HepG2 (cell line): Measurements from ENCODE around the gene XRCC1. TPM values are rescaled to one million over a fixed set of nuclear protein-coding genes. Genes with fewer than 3 reads are reported as not detected.

Source experiments
- GATAD1 ChIP-seq: IDR thresholded peaks from 2 replicates; pipeline ENCODE4 v1.6.1; 2016; ENCODE audit warnings: missing genetic modification reagents, missing compliant biosample characterization
- HBP1 ChIP-seq: IDR thresholded peaks from 2 replicates; pipeline ENCODE4 v1.6.1; 2016; ENCODE audit warnings: low read depth, control low read depth
- IKZF5 ChIP-seq: IDR thresholded peaks from 2 replicates; pipeline ENCODE4 v1.6.1; 2018; ENCODE audit warnings: missing genetic modification reagents, mild to moderate bottlenecking, missing compliant biosample characterization
- THAP8 ChIP-seq: sonication (generic); formaldehyde crosslinking; IDR thresholded peaks from 2 replicates; pipeline ENCODE4 v1.5.1; 2020; ENCODE audit warnings: missing genetic modification reagents, mild to moderate bottlenecking, borderline replicate concordance
- ZBED4 ChIP-seq: sonication (generic); formaldehyde crosslinking; IDR thresholded peaks from 2 replicates; pipeline ENCODE4 v1.4.0; 2020; ENCODE audit warnings: missing genetic modification reagents, borderline replicate concordance
- ZBTB21 ChIP-seq: sonication (generic); formaldehyde crosslinking; IDR thresholded peaks from 2 replicates; pipeline ENCODE4 v1.4.0; 2020; ENCODE audit warnings: missing genetic modification reagents
- ZBTB46 ChIP-seq: sonication (generic); formaldehyde crosslinking; IDR thresholded peaks from 2 replicates; pipeline ENCODE4 v1.4.0; 2020; ENCODE audit warnings: mild to moderate bottlenecking, missing genetic modification reagents, borderline replicate concordance
- ZEB1 ChIP-seq: IDR thresholded peaks from 2 replicates; pipeline ENCODE4 v1.6.1; 2012; ENCODE audit warnings: mild to moderate bottlenecking, low read depth, inconsistent platforms; ENCODE audit not compliant: insufficient replicate concordance
- ZNF234 ChIP-seq: sonication (generic); formaldehyde crosslinking; conservative IDR thresholded peaks from 2 replicates; pipeline ENCODE4 v1.5.1; 2020; ENCODE audit warnings: mild to moderate bottlenecking, missing genetic modification reagents
- ZNF275 ChIP-seq: sonication (generic); formaldehyde crosslinking; IDR thresholded peaks from 2 replicates; pipeline ENCODE4 v1.8.0; 2022; ENCODE audit warnings: missing genetic modification reagents, mild to moderate bottlenecking, inconsistent platforms, borderline replicate concordance
- ZNF558 ChIP-seq: sonication (generic); formaldehyde crosslinking; IDR thresholded peaks from 2 replicates; pipeline ENCODE4 v1.9.0; 2022; ENCODE audit warnings: mild to moderate bottlenecking, missing genetic modification reagents, borderline replicate concordance
- ZNF777 ChIP-seq: sonication (generic); formaldehyde crosslinking; IDR thresholded peaks from 2 replicates; pipeline ENCODE4 v1.4.0; 2020; ENCODE audit warnings: missing genetic modification reagents
- polyA plus RNA-seq, 8 experiments: library from polyadenylated mRNA; depleted of rRNA in 3 of 8; stranded (reverse) in 7 of 8; unstranded in 1 of 8; fragments of >200 nt; fragmentation: Illumina TruSeq in 4 of 8; extraction: Trizol in 4 of 8; gene quantifications; 2 replicates each; pipeline versions ENCODE4 v1.2.1 to v1.2.3, GENCODE V29; 2011 to 2016; ENCODE audit warnings: low read depth in 4 of 8, missing spikeins in 1 of 8, mixed read lengths in 1 of 8; ENCODE audit not compliant: insufficient read depth in 1 of 8
- total RNA-seq, 5 experiments: library from RNA; depleted of rRNA; stranded (reverse); fragments of >200 nt; fragmentation: Illumina TruSeq; extraction: Trizol; gene quantifications; 2 replicates each; pipeline ENCODE4 v1.2.3, GENCODE V29; 2016; ENCODE audit warnings: low read depth in 1 of 5
- TF ChIP-seq, protein P1 (sequence below): sonication (generic); formaldehyde crosslinking; IDR thresholded peaks from 2 replicates; pipeline ENCODE4 v1.4.0; 2020; ENCODE audit warnings: missing genetic modification reagents

Gene XRCC1
- total and polyA plus RNA-seq, 2 of the 13 experiments (the other 11 are each of a cell fraction or from before 2014, with no cell fraction given): 24.7 to 26.3 TPM

GRCh38 chr19:43503501-43504425, 71.6 kb downstream of the XRCC1 start (continued):
- peak; percentile 32 for TF ChIP-seq IKZF5
- 0 out of 2 replicates have a peak, but pooled peaks have one; percentile 13 for TF ChIP-seq ZBTB21 (CRISPR knock-in tag)
- 0 out of 2 replicates have a peak, but pooled peaks have one; percentile 67 for TF ChIP-seq THAP8 (CRISPR knock-in tag)
- no peak for TF ChIP-seq ZNF558 (CRISPR knock-in tag)
- TF ChIP-seq, protein P1, sequence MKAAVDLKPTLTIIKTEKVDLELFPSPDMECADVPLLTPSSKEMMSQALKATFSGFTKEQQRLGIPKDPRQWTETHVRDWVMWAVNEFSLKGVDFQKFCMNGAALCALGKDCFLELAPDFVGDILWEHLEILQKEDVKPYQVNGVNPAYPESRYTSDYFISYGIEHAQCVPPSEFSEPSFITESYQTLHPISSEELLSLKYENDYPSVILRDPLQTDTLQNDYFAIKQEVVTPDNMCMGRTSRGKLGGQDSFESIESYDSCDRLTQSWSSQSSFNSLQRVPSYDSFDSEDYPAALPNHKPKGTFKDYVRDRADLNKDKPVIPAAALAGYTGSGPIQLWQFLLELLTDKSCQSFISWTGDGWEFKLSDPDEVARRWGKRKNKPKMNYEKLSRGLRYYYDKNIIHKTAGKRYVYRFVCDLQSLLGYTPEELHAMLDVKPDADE (CRISPR knock-in tag): no peak
- peak; percentile 68; the same call in 1 of the 2 replicates for TF ChIP-seq ZNF234 (CRISPR knock-in tag)
- TF ChIP-seq HBP1: peak; percentile 7; the same call in 1 of the 2 replicates
- TF ChIP-seq ZNF275 (CRISPR knock-in tag): 0 out of 2 replicates have a peak, but pooled peaks have one; percentile 39
- TF ChIP-seq GATAD1 (CRISPR knock-in tag): 0 out of 2 replicates have a peak, but pooled peaks have one; percentile 7
- TF ChIP-seq ZNF777 (CRISPR knock-in tag): peak; percentile 87
- TF ChIP-seq ZBTB46 (CRISPR knock-in tag): 0 out of 2 replicates have a peak, but pooled peaks have one; percentile 15
- peak; percentile 29; the same call in 1 of the 2 replicates for TF ChIP-seq ZBED4 (CRISPR knock-in tag)
- TF ChIP-seq ZEB1: peak; percentile 53
